Measurements from ENCODE around the gene SLC13A1.

The SLC13A1 gene

DNA sequence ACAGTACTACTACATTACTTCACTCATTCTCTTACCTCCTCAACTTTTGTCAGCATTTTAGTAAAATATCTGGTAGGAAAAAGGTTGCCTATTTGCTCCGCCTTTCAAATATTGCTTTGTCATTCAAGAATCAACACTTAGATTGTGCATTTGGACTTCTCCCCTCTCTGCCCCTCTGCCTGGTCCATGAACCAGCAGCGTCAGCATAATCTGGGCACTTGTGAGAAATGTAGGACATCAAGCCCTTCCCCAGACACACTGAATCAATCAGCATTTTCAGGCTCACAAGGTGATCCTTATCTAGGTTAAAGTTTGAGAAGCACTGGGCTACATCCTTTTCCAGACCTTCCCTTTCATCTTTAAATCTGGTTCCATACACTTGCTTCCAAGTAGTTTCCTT lies 16.3 kb downstream of the SLC13A1 start:
- H3K27ac ChIP-seq (ENCODE audit: low read length) = peak overlapping the region; percentile 11; the same call in 1 of the 2 replicates
- no peak overlapping the region for H3K4me3 ChIP-seq (ENCODE audit: low read length)
- H3K9ac ChIP-seq (ENCODE audit: low read length) = no peak overlapping the region
- H3K9me2 ChIP-seq (replicated peaks; ENCODE audit: insufficient read depth, low read length) = no peaks in the 10 kb centered on the region
- TF ChIP-seq, protein P1, sequence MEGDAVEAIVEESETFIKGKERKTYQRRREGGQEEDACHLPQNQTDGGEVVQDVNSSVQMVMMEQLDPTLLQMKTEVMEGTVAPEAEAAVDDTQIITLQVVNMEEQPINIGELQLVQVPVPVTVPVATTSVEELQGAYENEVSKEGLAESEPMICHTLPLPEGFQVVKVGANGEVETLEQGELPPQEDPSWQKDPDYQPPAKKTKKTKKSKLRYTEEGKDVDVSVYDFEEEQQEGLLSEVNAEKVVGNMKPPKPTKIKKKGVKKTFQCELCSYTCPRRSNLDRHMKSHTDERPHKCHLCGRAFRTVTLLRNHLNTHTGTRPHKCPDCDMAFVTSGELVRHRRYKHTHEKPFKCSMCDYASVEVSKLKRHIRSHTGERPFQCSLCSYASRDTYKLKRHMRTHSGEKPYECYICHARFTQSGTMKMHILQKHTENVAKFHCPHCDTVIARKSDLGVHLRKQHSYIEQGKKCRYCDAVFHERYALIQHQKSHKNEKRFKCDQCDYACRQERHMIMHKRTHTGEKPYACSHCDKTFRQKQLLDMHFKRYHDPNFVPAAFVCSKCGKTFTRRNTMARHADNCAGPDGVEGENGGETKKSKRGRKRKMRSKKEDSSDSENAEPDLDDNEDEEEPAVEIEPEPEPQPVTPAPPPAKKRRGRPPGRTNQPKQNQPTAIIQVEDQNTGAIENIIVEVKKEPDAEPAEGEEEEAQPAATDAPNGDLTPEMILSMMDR (IDR thresholded peaks at IDR 0.05; ENCODE audit: low read length) = no peak
- TF ChIP-seq EZH2 (optimal IDR thresholded peaks at IDR 0.05; ENCODE audit: low read depth, low read length) = no peak
- no peak for TF ChIP-seq EZH2phosphoT487 (IDR thresholded peaks at IDR 0.05; ENCODE audit: low read length)
- H3K27me3 ChIP-seq (replicated peaks; ENCODE audit: insufficient read depth, low read length) = no peaks in the 10 kb centered on the region
- H3K9me3 ChIP-seq (replicated peaks; ENCODE audit: insufficient read depth, low read length) = no peaks in the 10 kb centered on the region
- peaks cover 28% of the 10 kb centered on the region for H3K4me1 ChIP-seq (ENCODE audit: low read length)
- H2AFZ ChIP-seq (ENCODE audit: low read length) = 0 out of 2 replicates have a peak overlapping the region, but pooled peaks have one; percentile 2
- no peaks in the 10 kb centered on the region for H3K79me2 ChIP-seq (ENCODE audit: low read length)
- no peaks in the 10 kb centered on the region for H3K36me3 ChIP-seq (replicated peaks; ENCODE audit: insufficient read depth, low read length)
- H4K20me1 ChIP-seq (ENCODE audit: insufficient read depth, low read length) = no peaks in the 10 kb centered on the region
- DNase-seq = no peak
- peak overlapping the region; percentile 18; the same call in 1 of the 2 replicates for H3K4me2 ChIP-seq (ENCODE audit: low read depth, low read length)
- peaks cover 13% of the 10 kb centered on the region for H3F3A ChIP-seq (ENCODE audit: insufficient read depth, low read length)

GRCh38 chr7:123177442-123177841 lies 22.3 kb downstream of the SLC13A1 start:
- H3K79me2 ChIP-seq (ENCODE audit: low read length) = no peaks in the 10 kb centered on the region
- TF ChIP-seq, protein P1 (IDR thresholded peaks at IDR 0.05; ENCODE audit: low read length) = no peak
- TF ChIP-seq EZH2phosphoT487 (IDR thresholded peaks at IDR 0.05; ENCODE audit: low read length) (no peak), EZH2 (optimal IDR thresholded peaks at IDR 0.05; ENCODE audit: low read depth, low read length) (no peak)

DNA sequence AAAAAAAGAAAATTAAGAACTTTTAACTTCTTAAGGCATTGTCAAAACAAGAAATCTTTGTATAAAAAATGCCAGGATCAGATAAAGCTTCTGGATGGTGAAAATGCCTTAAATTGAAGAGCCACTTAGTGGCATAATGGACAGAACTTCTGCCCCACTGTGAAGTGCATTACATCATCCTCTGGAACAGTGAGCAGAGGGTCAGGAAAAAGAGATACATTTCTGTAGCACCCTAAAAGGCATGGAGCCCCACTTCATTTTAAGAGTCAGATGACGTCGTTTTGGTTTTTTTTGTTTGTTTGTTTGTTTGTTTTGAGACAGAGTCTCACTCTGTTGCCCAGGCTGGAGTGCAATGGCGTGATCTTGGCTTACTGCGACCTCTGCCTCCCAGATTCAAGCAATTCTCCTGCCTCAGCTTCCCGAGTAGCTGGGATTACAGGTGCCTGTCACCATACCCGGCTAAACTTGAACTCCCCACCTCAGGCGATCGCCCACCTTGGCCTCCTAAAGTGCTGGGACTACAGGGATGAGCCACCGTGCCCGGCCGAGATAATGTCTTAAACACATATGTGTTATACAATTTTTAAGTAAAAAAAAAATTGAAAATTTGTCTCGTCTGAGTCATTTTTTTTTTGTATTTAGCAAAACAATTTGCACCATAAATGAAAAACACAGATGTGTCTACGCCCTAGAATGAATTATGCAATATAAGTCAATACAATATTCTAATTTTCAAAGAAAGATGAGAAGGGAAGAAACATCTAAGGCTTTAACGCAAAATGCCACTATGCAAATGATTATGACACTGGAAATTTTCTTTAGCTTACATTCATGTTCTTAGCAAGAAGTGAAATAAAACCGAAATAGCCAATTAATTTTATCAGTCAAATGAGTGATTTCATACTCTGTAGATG lies 29.2 kb downstream of the SLC13A1 start:
- no peak overlapping the region for H3K4me2 ChIP-seq (ENCODE audit: low read depth, low read length)
- no peaks in the 10 kb centered on the region for H3K9me2 ChIP-seq (replicated peaks; ENCODE audit: insufficient read depth, low read length)
- H3K36me3 ChIP-seq (replicated peaks; ENCODE audit: insufficient read depth, low read length) = no peaks in the 10 kb centered on the region
- H3K27me3 ChIP-seq (replicated peaks; ENCODE audit: insufficient read depth, low read length) = no peaks in the 10 kb centered on the region
- TF ChIP-seq, protein P1 (IDR thresholded peaks at IDR 0.05; ENCODE audit: low read length) = no peak
- TF ChIP-seq EZH2 (optimal IDR thresholded peaks at IDR 0.05; ENCODE audit: low read depth, low read length) (no peak), EZH2phosphoT487 (IDR thresholded peaks at IDR 0.05; ENCODE audit: low read length) (no peak)
- H3F3A ChIP-seq (ENCODE audit: insufficient read depth, low read length) = no peaks in the 10 kb centered on the region
- no peak overlapping the region for H2AFZ ChIP-seq (ENCODE audit: low read length)
- H3K4me3 ChIP-seq (ENCODE audit: low read length) = no peak overlapping the region
- H3K27ac ChIP-seq (ENCODE audit: low read length) = no peak overlapping the region
- no peaks in the 10 kb centered on the region for H4K20me1 ChIP-seq (ENCODE audit: insufficient read depth, low read length)
- H3K79me2 ChIP-seq (ENCODE audit: low read length) = no peaks in the 10 kb centered on the region
- DNase-seq = no peak
- H3K4me1 ChIP-seq (ENCODE audit: low read length) = no peaks in the 10 kb centered on the region
- no peaks in the 10 kb centered on the region for H3K9me3 ChIP-seq (replicated peaks; ENCODE audit: insufficient read depth, low read length)
- H3K9ac ChIP-seq (ENCODE audit: low read length) = no peak overlapping the region

More at GRCh38 chr7:123177442-123177841, 22.3 kb downstream of the SLC13A1 start:
- H3K9me2 ChIP-seq (replicated peaks; ENCODE audit: insufficient read depth, low read length) = no peaks in the 10 kb centered on the region
- no peaks in the 10 kb centered on the region for H4K20me1 ChIP-seq (ENCODE audit: insufficient read depth, low read length)
- H3K27me3 ChIP-seq (replicated peaks; ENCODE audit: insufficient read depth, low read length) = no peaks in the 10 kb centered on the region
- no peaks in the 10 kb centered on the region for H3K9me3 ChIP-seq (replicated peaks; ENCODE audit: insufficient read depth, low read length)
- H3K4me2 ChIP-seq (ENCODE audit: low read depth, low read length) = no peak overlapping the region
- no peaks in the 10 kb centered on the region; the same call in 1 of the 2 replicates for H3K4me1 ChIP-seq (ENCODE audit: low read length)
- H3K4me3 ChIP-seq (ENCODE audit: low read length) = no peak overlapping the region
- DNase-seq = no peak
- no peak overlapping the region for H2AFZ ChIP-seq (ENCODE audit: low read length)
- no peak overlapping the region for H3K27ac ChIP-seq (ENCODE audit: low read length)
- no peak overlapping the region for H3K9ac ChIP-seq (ENCODE audit: low read length)
- no peaks in the 10 kb centered on the region for H3K36me3 ChIP-seq (replicated peaks; ENCODE audit: insufficient read depth, low read length)
- H3F3A ChIP-seq (ENCODE audit: insufficient read depth, low read length) = no peaks in the 10 kb centered on the region

Data from MM.1S (cell line).